Skin epidermis (tissue), 12 donors: ENCODE results near the gene TMEM131L.
"Not testable (repeated sequence)": the region's sequence is repeated elsewhere in the genome, so short reads cannot be mapped to it uniquely, and the experiment has no call there.

Experiments
- H3K27ac ChIP-seq, 21 experiments: fragments of 200-600 bp; sonication (generic) in 11 of 21; one replicate each; pipeline ENCODE4 v1.5.0; 2020; ENCODE audit warnings: mild to moderate bottlenecking in 3 of 21, inconsistent platforms in 2 of 21, moderate library complexity in 2 of 21
- H3K4me3 ChIP-seq, 7 experiments: fragments of 200-600 bp; sonication (generic) in 2 of 7; one replicate each; pipeline ENCODE4 v1.5.0; 2020; ENCODE audit warnings: inconsistent platforms in 2 of 7, mild to moderate bottlenecking in 2 of 7, moderate library complexity in 1 of 7

TMEM131L gene

GRCh38 chr4:153531976-153532626 lies 65.9 kb downstream of the TMEM131L start:
- H3K27ac ChIP-seq = peak overlapping the region in 1 of 21 experiments; percentile 4

GRCh38 chr4:153532636-153533035 lies 66.5 kb downstream of the TMEM131L start:
- Histone ChIP-seq H3K27ac (no peak overlapping the region), H3K4me3 (no peak overlapping the region)

More at GRCh38 chr4:153531976-153532626, 65.9 kb downstream of the TMEM131L start:
- no peak overlapping the region for H3K4me3 ChIP-seq

GRCh38 chr4:153533387-153533786 lies 67.2 kb downstream of the TMEM131L start:
- H3K4me3 ChIP-seq = no peak overlapping the region
- no peak overlapping the region for H3K27ac ChIP-seq

GRCh38 chr4:153534792-153535629 lies 68.9 kb downstream of the TMEM131L start:
- H3K27ac ChIP-seq = no peak overlapping the region

GRCh38 chr4:153535772-153536513 lies 69.8 kb downstream of the TMEM131L start:
- peak overlapping the region in 1 of 21 experiments; percentile 18 for H3K27ac ChIP-seq
- no peak overlapping the region for H3K4me3 ChIP-seq

More at GRCh38 chr4:153534792-153535629, 68.9 kb downstream of the TMEM131L start:
- no peak overlapping the region for H3K4me3 ChIP-seq

GRCh38 chr4:153537493-153537960 lies 71.4 kb downstream of the TMEM131L start:
- Histone ChIP-seq H3K4me3 (no peak overlapping the region), H3K27ac (no peak overlapping the region)

GRCh38 chr4:153538487-153539357 lies 72.6 kb downstream of the TMEM131L start:
- no peak overlapping the region for H3K4me3 ChIP-seq

GRCh38 chr4:153539422-153539821 lies 73.3 kb downstream of the TMEM131L start:
- H3K4me3 ChIP-seq = no peak overlapping the region

More at GRCh38 chr4:153538487-153539357, 72.6 kb downstream of the TMEM131L start:
- peak overlapping the region in 6 of 21 experiments; percentile 34 to 56 (median 43) for H3K27ac ChIP-seq

GRCh38 chr4:153541456-153542096 lies 75.4 kb downstream of the TMEM131L start:
- peak overlapping the region in 3 of 21 experiments; percentile 2 to 26 (median 5) for H3K27ac ChIP-seq
- H3K4me3 ChIP-seq = no peak overlapping the region

More at GRCh38 chr4:153539422-153539821, 73.3 kb downstream of the TMEM131L start:
- peak overlapping the region in 1 of 21 experiments; percentile 48 for H3K27ac ChIP-seq

GRCh38 chr4:153542131-153542530 lies 76.0 kb downstream of the TMEM131L start:
- peak overlapping the region in 3 of 21 experiments; percentile 2 to 26 (median 5) for H3K27ac ChIP-seq
- no peak overlapping the region for H3K4me3 ChIP-seq

- no peak overlapping the region for H3K4me3 ChIP-seq
- H3K27ac ChIP-seq = no peak overlapping the region
Observed at GRCh38 chr4:153542834-153543233, 76.7 kb downstream of the TMEM131L start.

- Histone ChIP-seq H3K27ac (no peak overlapping the region), H3K4me3 (no peak overlapping the region)
Observed at GRCh38 chr4:153543351-153543750, 77.2 kb downstream of the TMEM131L start.

GRCh38 chr4:153545822-153546221 lies 79.7 kb downstream of the TMEM131L start:
- Histone ChIP-seq H3K27ac (no peak overlapping the region), H3K4me3 (no peak overlapping the region)

GRCh38 chr4:153546280-153546679 lies 80.1 kb downstream of the TMEM131L start:
- Histone ChIP-seq H3K4me3 (no peak overlapping the region), H3K27ac (no peak overlapping the region)

GRCh38 chr4:153547520-153547919 lies 81.4 kb downstream of the TMEM131L start:
- no peak overlapping the region for H3K4me3 ChIP-seq
- H3K27ac ChIP-seq = no peak overlapping the region

GRCh38 chr4:153548907-153549306 lies 82.7 kb downstream of the TMEM131L start:
- not testable (repeated sequence) for H3K27ac ChIP-seq, H3K4me3 ChIP-seq

- Histone ChIP-seq H3K4me3 (no peak overlapping the region), H3K27ac (no peak overlapping the region)
Observed at GRCh38 chr4:153549405-153549804, 83.2 kb downstream of the TMEM131L start.

GRCh38 chr4:153553155-153553818 lies 87.1 kb downstream of the TMEM131L start:
- Histone ChIP-seq H3K27ac (no peak overlapping the region), H3K4me3 (no peak overlapping the region)
